Activated T-helper 2 cell treated with anti-CD3 and anti-CD28 coated beads, Interferon-gamma antibody, Interleukin-2, Interleukin-4, amounts not matched to agents 10 μg/mL and 5 μg/mL and 100 μg/mL, durations not matched to agents 14 hours and 24 hours and 36 hours (primary cell): ENCODE results near the gene MTOR. TPM values are rescaled to one million over a fixed set of nuclear protein-coding genes. Genes with fewer than 3 reads are reported as not detected.
"Not testable (repeated sequence)": the region's sequence is repeated elsewhere in the genome, so short reads cannot be mapped to it uniquely, and the experiment has no call there.

Experiments used
- DNase-seq: peaks from one replicate; pipeline ENCODE4 v3.0.0; 2021; ENCODE audit warnings: low spot score
- H3K27ac Mint-ChIP-seq: one replicate; pipeline ENCODE4 v1.8.0; 2021; ENCODE audit warnings: mixed read lengths
- H3K27me3 Mint-ChIP-seq: one replicate; pipeline ENCODE4 v1.8.0; 2021; ENCODE audit warnings: low read depth, mixed read lengths
- H3K36me3 Mint-ChIP-seq: one replicate; pipeline ENCODE4 v1.8.0; 2021; ENCODE audit warnings: low read depth, mixed read lengths
- H3K4me1 Mint-ChIP-seq: one replicate; pipeline ENCODE4 v1.8.0; 2021; ENCODE audit warnings: low read depth, mixed read lengths
- H3K4me3 Mint-ChIP-seq: one replicate; pipeline ENCODE4 v1.8.0; 2021; ENCODE audit warnings: low read depth, mild to moderate bottlenecking, moderate library complexity, mixed read lengths
- H3K9me3 Mint-ChIP-seq: one replicate; pipeline ENCODE4 v1.8.0; 2021; ENCODE audit warnings: mixed read lengths
- intact Hi-C: fragments of 100-400 bp; cut with micrococcal nuclease; formaldehyde crosslinking; loops from one replicate; pipeline ENCODE4 v1.15.1; 2023
- total RNA-seq: library from RNA; stranded (reverse); gene quantifications from 2 replicates; pipeline ENCODE4 v1.2.3, GENCODE V29; 2022

Gene MTOR
- total RNA-seq = 43.3 and 44.5 TPM in 2 replicates

GRCh38 chr1:11262171-11263049, at the start of gene MTOR:
TSS of gene MTOR (minus strand) at chr1:11262551. CDS start at chr1:11259409, 3,142 bp downstream.
- Mint-ChIP-seq H3K27me3 (no peaks in the 10 kb centered on the region), H3K4me1 (peaks cover 11% of the 10 kb centered on the region), H3K9me3 (no peaks in the 10 kb centered on the region), H3K27ac (peak within 1 kb of the TSS; percentile 85), H3K36me3 (peaks cover 24% of the 10 kb centered on the region), H3K4me3 (peak within 1 kb of the TSS; percentile 93)
- peak; percentile 98 for DNase-seq
- intact Hi-C loops = loop anchor here (1.0 to 5.0 kb wide), 3 partner anchors 11 to 250 kb away; partner anchors contain the start of genes SRM, TARDBP and UBIAD1

DNA sequence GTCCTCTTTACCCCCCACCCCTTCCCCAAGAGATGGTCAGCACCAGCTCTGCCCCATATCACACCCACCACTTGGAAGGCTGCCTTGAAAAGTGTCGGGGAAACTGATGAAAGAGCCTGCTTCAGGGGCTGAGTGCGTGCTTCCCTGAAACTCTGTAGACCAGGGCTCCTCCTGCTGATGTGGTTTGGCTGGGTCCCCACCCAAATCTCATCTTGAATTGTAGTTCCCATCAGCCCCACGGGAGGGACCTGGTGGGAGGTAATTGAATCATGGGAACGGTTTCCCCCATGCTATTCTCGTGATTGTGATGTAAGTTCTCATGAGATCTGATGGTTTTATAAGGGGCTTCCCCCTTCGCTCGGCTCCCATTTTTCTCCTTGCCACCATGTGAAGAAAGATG, 47.0 kb upstream of the MTOR start:
- H3K9me3 Mint-ChIP-seq = no peaks in the 10 kb centered on the region
- DNase-seq = no peak
- H3K27me3 Mint-ChIP-seq = no peaks in the 10 kb centered on the region
- H3K4me1 Mint-ChIP-seq = no peaks in the 10 kb centered on the region
- intact Hi-C loops = no loop called here
- no peak overlapping the region for H3K4me3 Mint-ChIP-seq
- no peaks in the 10 kb centered on the region for H3K36me3 Mint-ChIP-seq
- no peak overlapping the region for H3K27ac Mint-ChIP-seq

GRCh38 chr1:11308699-11309224, 46.4 kb upstream of the MTOR start:
- no peak overlapping the region for H3K4me3 Mint-ChIP-seq
- no peaks in the 10 kb centered on the region for H3K4me1 Mint-ChIP-seq
- H3K9me3 Mint-ChIP-seq = no peaks in the 10 kb centered on the region
- H3K27ac Mint-ChIP-seq = no peak overlapping the region
- no peak for DNase-seq
- intact Hi-C loops = no loop called here
- H3K27me3 Mint-ChIP-seq = no peaks in the 10 kb centered on the region
- H3K36me3 Mint-ChIP-seq = no peaks in the 10 kb centered on the region

- Mint-ChIP-seq H3K4me1 (no peaks in the 10 kb centered on the region), H3K36me3 (no peaks in the 10 kb centered on the region), H3K27ac (no peak overlapping the region), H3K9me3 (no peaks in the 10 kb centered on the region), H3K4me3 (no peak overlapping the region), H3K27me3 (no peaks in the 10 kb centered on the region)
- intact Hi-C loops = no loop called here
- DNase-seq = no peak
Measured at GRCh38 chr1:11307852-11308251, 45.5 kb upstream of the MTOR start.

- H3K27ac Mint-ChIP-seq, H3K27me3 Mint-ChIP-seq, H3K4me3 Mint-ChIP-seq, intact Hi-C loops, DNase-seq, H3K4me1 Mint-ChIP-seq, H3K9me3 Mint-ChIP-seq, H3K36me3 Mint-ChIP-seq: not testable (repeated sequence)
Measured at GRCh38 chr1:11305516-11305915, 43.2 kb upstream of the MTOR start.

- no peak for DNase-seq
- H3K4me1 Mint-ChIP-seq = peaks cover 2% of the 10 kb centered on the region
- H3K27ac Mint-ChIP-seq = no peak overlapping the region
- no peak overlapping the region for H3K4me3 Mint-ChIP-seq
- intact Hi-C loops = no loop called here
- H3K27me3 Mint-ChIP-seq = no peaks in the 10 kb centered on the region
- H3K36me3 Mint-ChIP-seq = no peaks in the 10 kb centered on the region
- H3K9me3 Mint-ChIP-seq = no peaks in the 10 kb centered on the region
Measured at GRCh38 chr1:11302366-11302765, 40.0 kb upstream of the MTOR start.

DNA sequence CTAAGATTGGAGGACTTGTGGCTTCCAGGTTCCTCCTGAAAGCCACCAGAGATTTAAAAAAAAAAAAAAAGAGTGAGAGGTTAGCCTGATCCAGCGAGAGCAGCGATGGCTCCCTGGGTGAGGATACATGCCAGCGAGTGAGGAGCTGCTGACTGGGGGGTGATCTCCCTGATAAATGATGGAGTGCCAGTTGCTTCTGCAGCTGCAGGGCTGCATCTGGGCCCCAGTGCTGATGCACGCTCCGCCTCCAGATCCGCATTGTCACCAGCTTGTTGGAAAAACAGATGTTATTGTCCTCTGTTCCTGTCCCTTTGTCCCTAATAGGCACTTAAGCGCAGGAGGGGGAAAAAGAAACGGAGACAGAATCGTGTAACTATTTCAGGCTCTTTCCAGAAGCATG, 39.2 kb upstream of the MTOR start:
- Mint-ChIP-seq H3K27ac (no peak overlapping the region), H3K9me3 (no peaks in the 10 kb centered on the region), H3K4me3 (no peak overlapping the region), H3K4me1 (peaks cover 10% of the 10 kb centered on the region), H3K36me3 (peaks cover 4% of the 10 kb centered on the region), H3K27me3 (no peaks in the 10 kb centered on the region)
- DNase-seq = no peak
- intact Hi-C loops = no loop called here

DNA sequence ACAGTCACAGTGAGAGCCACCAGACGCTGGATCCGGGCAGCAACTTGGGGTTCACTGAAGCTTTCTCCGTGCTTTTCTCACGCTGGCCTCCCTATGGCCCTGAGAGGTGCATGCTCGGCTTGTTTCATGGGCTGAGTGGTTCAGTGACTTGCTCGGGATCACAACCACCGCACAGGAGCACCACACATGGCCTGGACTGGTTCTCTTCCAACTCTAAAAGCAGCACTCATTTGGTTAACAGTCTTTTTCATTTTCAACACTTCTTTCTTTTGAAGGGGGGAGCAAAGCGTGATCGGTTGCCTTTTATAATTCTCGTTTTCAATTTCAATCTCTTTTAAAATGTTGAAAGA, 36.8 kb upstream of the MTOR start:
- Mint-ChIP-seq H3K9me3 (no peaks in the 10 kb centered on the region), H3K4me1 (peaks cover 22% of the 10 kb centered on the region), H3K27ac (no peak overlapping the region), H3K4me3 (no peak overlapping the region), H3K27me3 (no peaks in the 10 kb centered on the region), H3K36me3 (peaks cover 20% of the 10 kb centered on the region)
- DNase-seq = no peak
- intact Hi-C loops = no loop called here

DNA sequence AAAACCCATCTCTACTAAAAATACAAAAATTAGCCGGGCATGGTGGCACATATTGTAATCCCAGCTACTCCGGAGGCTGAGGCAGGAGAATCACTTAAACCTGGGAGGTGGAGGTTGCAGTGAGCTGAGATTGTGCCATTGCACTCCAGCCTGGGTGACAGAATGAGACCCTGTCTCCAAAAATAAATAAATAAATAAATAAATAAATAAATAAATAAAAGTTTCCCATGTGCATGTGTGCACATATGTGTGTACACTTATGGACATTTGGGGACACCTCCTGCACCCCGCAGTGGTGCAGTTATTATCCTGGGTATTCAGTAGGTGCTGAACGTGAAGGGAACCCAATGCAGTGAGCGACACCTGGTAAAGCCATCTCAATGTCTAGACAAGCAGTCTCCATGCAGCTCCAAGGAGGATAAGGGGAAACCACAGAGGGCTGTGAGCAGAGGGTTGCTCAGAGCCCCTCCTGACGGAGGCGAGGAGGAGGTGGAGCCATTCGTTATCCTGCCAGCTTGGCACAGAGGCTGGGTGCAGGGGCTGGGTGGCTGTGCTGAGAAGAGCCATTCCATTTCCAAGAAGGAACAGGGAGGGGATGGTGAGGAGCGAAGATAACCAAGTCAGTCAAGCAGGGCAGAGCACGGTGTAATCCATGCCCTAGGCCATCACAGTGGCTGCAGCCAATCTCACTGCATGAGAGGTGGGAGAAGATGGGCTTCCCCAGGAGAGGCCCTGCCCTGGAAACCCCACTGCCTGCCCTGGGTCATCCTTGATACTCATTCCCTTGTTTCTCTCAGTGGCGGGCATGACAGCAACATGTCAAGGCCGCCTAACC, 36.3 kb upstream of the MTOR start:
- no peak overlapping the region for H3K27ac Mint-ChIP-seq
- no peaks in the 10 kb centered on the region for H3K9me3 Mint-ChIP-seq
- H3K4me3 Mint-ChIP-seq = no peak overlapping the region
- H3K4me1 Mint-ChIP-seq = peaks cover 22% of the 10 kb centered on the region
- intact Hi-C loops = no loop called here
- peaks cover 20% of the 10 kb centered on the region for H3K36me3 Mint-ChIP-seq
- no peaks in the 10 kb centered on the region for H3K27me3 Mint-ChIP-seq
- DNase-seq = no peak

GRCh38 chr1:11297774-11298173, 35.4 kb upstream of the MTOR start:
- H3K27me3 Mint-ChIP-seq, H3K27ac Mint-ChIP-seq, DNase-seq, intact Hi-C loops, H3K9me3 Mint-ChIP-seq, H3K4me3 Mint-ChIP-seq: not testable (repeated sequence)
- Mint-ChIP-seq H3K4me1 (peaks cover 22% of the 10 kb centered on the region), H3K36me3 (peaks cover 25% of the 10 kb centered on the region)

DNA sequence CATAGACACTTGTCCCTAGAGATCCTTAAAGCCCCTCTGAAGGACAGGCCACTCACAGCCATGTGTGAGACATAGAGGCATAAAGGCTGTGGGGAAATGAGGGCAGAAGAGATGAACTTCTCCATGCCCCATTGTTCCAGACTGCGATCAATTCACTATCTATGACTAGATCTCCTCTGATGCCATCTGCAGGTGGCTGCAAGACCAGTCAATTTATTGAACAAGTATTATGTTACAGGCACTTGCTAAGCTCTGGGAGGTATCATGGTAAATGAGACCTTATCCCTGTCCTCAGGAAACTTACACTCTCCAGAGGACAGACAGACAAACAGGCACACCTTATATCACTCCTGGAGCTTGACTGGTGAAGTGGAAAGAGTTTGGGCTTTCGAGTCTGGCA, 33.6 kb upstream of the MTOR start:
- peaks cover 32% of the 10 kb centered on the region for H3K4me1 Mint-ChIP-seq

DNA sequence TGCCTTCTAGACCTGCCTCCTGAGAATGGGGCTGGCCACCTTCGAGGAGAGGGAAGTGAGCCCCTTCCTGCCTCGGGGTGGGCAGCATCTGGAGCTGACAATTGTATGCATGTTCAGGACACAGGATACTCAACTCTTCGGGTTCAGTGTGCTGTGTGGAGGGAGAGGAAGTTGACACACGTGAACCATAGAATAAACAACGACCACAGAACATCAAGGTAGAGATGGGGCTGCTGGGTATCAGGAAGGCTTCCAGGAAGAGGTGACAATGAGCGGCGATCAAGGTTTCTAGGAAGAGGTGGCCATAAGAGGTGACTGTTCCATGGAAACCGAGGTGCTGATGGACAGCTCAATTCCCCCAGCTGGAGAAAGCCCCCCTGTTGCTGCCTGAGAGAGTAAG, 32.6 kb upstream of the MTOR start:
- Mint-ChIP-seq H3K27me3 (no peaks in the 10 kb centered on the region), H3K4me3 (no peak overlapping the region), H3K9me3 (no peaks in the 10 kb centered on the region), H3K36me3 (peaks cover 45% of the 10 kb centered on the region), H3K4me1 (peaks cover 38% of the 10 kb centered on the region), H3K27ac (peak overlapping the region; percentile 73)
- no peak for DNase-seq
- intact Hi-C loops = no loop called here

More for the DNA sequence above, 33.6 kb upstream of the MTOR start:
- intact Hi-C loops = no loop called here
- DNase-seq = no peak
- Mint-ChIP-seq H3K9me3 (no peaks in the 10 kb centered on the region), H3K27ac (no peak overlapping the region), H3K4me3 (no peak overlapping the region), H3K36me3 (peaks cover 37% of the 10 kb centered on the region), H3K27me3 (no peaks in the 10 kb centered on the region)

- no peak overlapping the region for H3K4me3 Mint-ChIP-seq
- H3K36me3 Mint-ChIP-seq = peaks cover 50% of the 10 kb centered on the region
- H3K9me3 Mint-ChIP-seq = no peaks in the 10 kb centered on the region
- no peak overlapping the region for H3K27ac Mint-ChIP-seq
- intact Hi-C loops = no loop called here
- no peak for DNase-seq
- H3K4me1 Mint-ChIP-seq = peaks cover 38% of the 10 kb centered on the region
- no peaks in the 10 kb centered on the region for H3K27me3 Mint-ChIP-seq
Measured at GRCh38 chr1:11293856-11294255, 31.5 kb upstream of the MTOR start.
